NCI-H1694 (cell line): ENCODE results near the gene NUP98.

Experiments
- DNase-seq: peaks from one replicate; lab custom pipeline; 2025; lab: John Stamatoyannopoulos, UW

The NUP98 gene

GRCh38 chr11:3641191-3641590, 156.2 kb downstream of the NUP98 start:
- DNase-seq: no peak

GRCh38 chr11:3639841-3640240, 157.5 kb downstream of the NUP98 start:
- no peak for DNase-seq

GRCh38 chr11:3638513-3638912, 158.8 kb downstream of the NUP98 start:
- no peak for DNase-seq

- no peak for DNase-seq
These were observed 160.2 kb downstream of the NUP98 start for GRCh38 chr11:3637201-3637600.

- no peak for DNase-seq
These were observed 161.5 kb downstream of the NUP98 start for GRCh38 chr11:3635641-3636375.

GRCh38 chr11:3632070-3632660, 165.2 kb downstream of the NUP98 start:
- DNase-seq: no peak

GRCh38 chr11:3631331-3631730, 166.0 kb downstream of the NUP98 start:
- no peak for DNase-seq

GRCh38 chr11:3627291-3627690, 170.1 kb downstream of the NUP98 start:
- no peak for DNase-seq

GRCh38 chr11:3626250-3626960, 170.9 kb downstream of the NUP98 start:
- no peak for DNase-seq
